ENCODE data around the gene RASD2.
"Not testable (repeated sequence)": the region's sequence is repeated elsewhere in the genome, so short reads cannot be mapped to it uniquely, and the experiment has no call there.

DNA sequence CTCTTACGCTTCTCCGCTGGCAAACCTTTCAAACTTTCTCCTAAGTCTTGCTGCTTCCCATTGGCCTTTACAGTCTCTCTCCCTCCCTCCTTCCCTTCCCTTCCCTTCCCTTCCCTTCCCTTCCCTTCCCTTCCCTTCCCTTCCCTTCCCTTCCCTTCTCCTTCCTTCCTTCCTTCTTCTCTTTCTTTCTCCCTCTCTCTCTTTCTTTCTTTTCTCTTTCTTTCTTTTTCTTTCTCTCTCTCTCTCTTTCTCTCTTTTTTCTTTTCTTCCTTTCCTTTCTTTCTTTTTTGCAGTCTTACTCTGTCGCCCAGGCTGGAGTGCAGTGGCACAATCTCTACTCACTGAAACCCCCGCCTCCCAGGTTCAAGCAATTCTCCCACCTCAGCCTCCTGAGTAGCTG is 24.7 kb upstream of the RASD2 start:
- not testable (repeated sequence) for TF ChIP-seq POLR2A, TAF1 (IDR thresholded peaks at IDR 0.05; ENCODE audit: low read depth, low read length)
